SK-N-SH treated with all-trans-retinoic acid at 6 μM for 48 hours (cell line): ENCODE data around the gene PIK3AP1.

Experiments used
- ATAC-seq: fragments of 200-7000 bp; cut with Tn5 transposase; 3 replicates; pipeline ENCODE4 v1.9.1; 2020; ENCODE audit warnings: mild to moderate bottlenecking, moderate library complexity
- ARNTL ChIP-seq: fragments of 450-650 bp; formaldehyde crosslinking; IDR thresholded peaks from 2 replicates; pipeline ENCODE4 v1.5.0; 2020; ENCODE audit warnings: low read depth, mild to moderate bottlenecking, moderate library complexity, borderline replicate concordance
- BACH2 ChIP-seq: fragments of 250-450 bp; sonication (Bioruptor Pico); IDR thresholded peaks from 2 replicates; pipeline ENCODE4 v1.9.0; 2021; ENCODE audit warnings: mild to moderate bottlenecking, borderline replicate concordance
- CSDC2 ChIP-seq: fragments of 250-450 bp; sonication (Bioruptor Pico); IDR thresholded peaks from 2 replicates; pipeline ENCODE4 v1.5.0; 2020; ENCODE audit warnings: mild to moderate bottlenecking, moderate library complexity
- ESRRG ChIP-seq: fragments of 250-450 bp; sonication (Bioruptor Pico); IDR thresholded peaks from 2 replicates; pipeline ENCODE4 v1.6.1; 2021; ENCODE audit warnings: mild to moderate bottlenecking
- GLIS3 ChIP-seq: fragments of 250-450 bp; sonication (Bioruptor Pico); IDR thresholded peaks from 2 replicates; pipeline ENCODE4 v1.5.0; 2020; ENCODE audit warnings: mild to moderate bottlenecking, moderate library complexity
- ISL1 ChIP-seq: fragments of 250-450 bp; sonication (Bioruptor Pico); IDR thresholded peaks from 2 replicates; pipeline ENCODE4 v2.1.2; 2022; ENCODE audit warnings: mild to moderate bottlenecking, moderate library complexity
- OSR1 ChIP-seq: fragments of 250-450 bp; sonication (Bioruptor Pico); IDR thresholded peaks from 2 replicates; pipeline ENCODE4 v1.8.0; 2022; ENCODE audit warnings: moderate library complexity, mild to moderate bottlenecking, inconsistent platforms
- PPARA ChIP-seq: fragments of 250-450 bp; sonication (Bioruptor Pico); IDR thresholded peaks from 2 replicates; pipeline ENCODE4 v1.5.0; 2020; ENCODE audit warnings: mild to moderate bottlenecking, borderline replicate concordance
- SNAI2 ChIP-seq: fragments of 250-450 bp; sonication (Bioruptor Pico); IDR thresholded peaks from 2 replicates; pipeline ENCODE4 v1.5.0; 2020; ENCODE audit warnings: mild to moderate bottlenecking, moderate library complexity
- TCF4 ChIP-seq: fragments of 250-450 bp; sonication (Bioruptor Pico); IDR thresholded peaks from 2 replicates; pipeline ENCODE4 v1.8.0; 2021; ENCODE audit warnings: mild to moderate bottlenecking, moderate library complexity, borderline replicate concordance
- TOX ChIP-seq: fragments of 250-450 bp; sonication (Bioruptor Pico); IDR thresholded peaks from 2 replicates; pipeline ENCODE4 v1.8.0; 2021; ENCODE audit warnings: mild to moderate bottlenecking, moderate library complexity, borderline replicate concordance
- ZC3H10 ChIP-seq: fragments of 250-450 bp; sonication (Bioruptor Pico); IDR thresholded peaks from 2 replicates; pipeline ENCODE4 v1.5.1; 2021; ENCODE audit warnings: mild to moderate bottlenecking, moderate library complexity
- ZFP3 ChIP-seq: fragments of 250-450 bp; sonication (Bioruptor Pico); IDR thresholded peaks from 2 replicates; pipeline ENCODE4 v1.5.0; 2020; ENCODE audit warnings: mild to moderate bottlenecking, moderate library complexity
- ZFP30 ChIP-seq: fragments of 450-650 bp; formaldehyde crosslinking; IDR thresholded peaks from 2 replicates; pipeline ENCODE4 v1.5.0; 2022; ENCODE audit warnings: mild to moderate bottlenecking, moderate library complexity
- ZNF565 ChIP-seq: fragments of 450-650 bp; formaldehyde crosslinking; conservative IDR thresholded peaks from 2 replicates; pipeline ENCODE4 v1.5.0; 2020; ENCODE audit warnings: low read depth, mild to moderate bottlenecking, moderate library complexity
- ZNF70 ChIP-seq: fragments of 450-650 bp; formaldehyde crosslinking; IDR thresholded peaks from 2 replicates; pipeline ENCODE4 v1.5.0; 2020; ENCODE audit warnings: mild to moderate bottlenecking, moderate library complexity
- TF ChIP-seq, protein P1 (sequence below): fragments of 250-450 bp; sonication (Bioruptor Pico); IDR thresholded peaks from 2 replicates; pipeline ENCODE4 v1.8.0; 2020; ENCODE audit warnings: mild to moderate bottlenecking, moderate library complexity, borderline replicate concordance
- TF ChIP-seq, protein P2 (sequence below): fragments of 250-450 bp; sonication (Bioruptor Pico); IDR thresholded peaks from 2 replicates; pipeline ENCODE4 v1.5.0; 2020; ENCODE audit warnings: mild to moderate bottlenecking, moderate library complexity
- TF ChIP-seq, protein P3 (sequence below): fragments of 250-450 bp; sonication (Bioruptor Pico); IDR thresholded peaks from 2 replicates; pipeline ENCODE4 v1.5.1; 2020; ENCODE audit warnings: low read depth, mild to moderate bottlenecking, moderate library complexity
- TF ChIP-seq, protein P4 (sequence below): fragments of 250-450 bp; sonication (Bioruptor Pico); IDR thresholded peaks from 2 replicates; pipeline ENCODE4 v1.5.1; 2021; ENCODE audit warnings: mild to moderate bottlenecking, moderate library complexity

The PIK3AP1 gene

DNA sequence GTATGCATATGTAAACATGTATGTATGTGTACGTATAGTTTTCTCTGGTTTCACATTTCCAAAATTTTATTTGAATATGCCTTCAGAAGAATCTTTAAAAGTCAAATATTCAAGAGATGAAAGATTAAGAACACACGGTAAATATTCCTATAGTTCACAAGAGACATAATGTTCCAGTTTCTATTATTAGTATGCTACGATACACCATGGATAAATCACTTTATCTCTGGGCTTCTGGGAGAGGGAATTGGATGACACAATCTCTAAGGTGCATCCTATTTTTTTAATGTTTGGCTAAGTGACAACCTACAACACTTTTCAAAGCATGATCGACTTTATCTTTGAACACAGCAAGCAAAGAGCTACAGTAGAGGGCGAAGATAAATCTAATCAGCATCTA lies 147.3 kb downstream of the PIK3AP1 start (continued):
- no peak for TF ChIP-seq ZNF70 (CRISPR knock-in tag)

DNA sequence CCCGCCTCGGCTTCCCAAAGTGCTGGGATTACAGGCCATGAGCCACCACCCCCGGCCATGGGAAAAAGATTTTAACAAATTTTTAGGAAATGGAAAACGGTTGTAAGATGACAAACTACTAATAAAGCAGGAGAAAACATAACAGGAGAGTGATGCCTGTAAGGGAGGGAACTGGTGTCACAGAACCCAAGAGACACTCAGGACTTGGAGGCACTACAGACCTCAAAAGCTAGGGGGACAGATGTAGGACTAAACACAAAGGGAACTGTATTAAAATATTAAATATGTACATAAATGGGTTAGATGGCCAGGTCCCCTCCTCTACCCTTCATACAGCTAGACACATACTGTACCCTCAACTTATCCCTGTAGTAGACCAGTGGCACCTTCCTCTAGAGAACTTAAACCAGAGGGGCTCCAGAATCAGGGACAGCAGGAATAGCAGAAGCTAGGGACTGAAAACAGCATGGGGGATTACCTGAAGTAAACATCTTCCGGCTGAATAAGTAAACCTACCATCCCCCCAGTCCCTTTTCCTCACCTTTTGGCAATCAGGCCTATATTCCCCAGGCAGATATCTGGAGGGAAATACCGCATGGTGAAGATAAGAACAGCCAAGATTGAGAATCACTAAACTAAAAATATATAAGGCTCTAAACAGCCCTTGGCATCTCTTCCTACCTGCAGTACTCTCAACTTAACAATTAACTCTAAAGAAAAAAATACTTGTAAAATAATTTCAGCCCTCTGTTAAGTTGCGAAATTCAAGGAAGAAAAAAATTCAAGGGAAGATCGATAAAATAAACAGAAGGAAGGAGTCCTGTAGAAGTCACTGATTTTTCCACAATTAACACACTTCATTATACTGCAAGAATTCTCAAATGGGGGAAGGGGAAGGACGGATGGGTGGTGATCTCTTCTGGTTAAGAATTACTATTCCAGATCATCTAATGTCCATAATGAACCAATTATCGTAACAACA lies 149.0 kb downstream of the PIK3AP1 start:
- no peak for ATAC-seq
- TF ChIP-seq ZC3H10 = no peak
- no peak for TF ChIP-seq SNAI2 (CRISPR knock-in tag)
- TF ChIP-seq ZNF565 (CRISPR knock-in tag) = no peak
- no peak for TF ChIP-seq TOX (CRISPR knock-in tag)

DNA sequence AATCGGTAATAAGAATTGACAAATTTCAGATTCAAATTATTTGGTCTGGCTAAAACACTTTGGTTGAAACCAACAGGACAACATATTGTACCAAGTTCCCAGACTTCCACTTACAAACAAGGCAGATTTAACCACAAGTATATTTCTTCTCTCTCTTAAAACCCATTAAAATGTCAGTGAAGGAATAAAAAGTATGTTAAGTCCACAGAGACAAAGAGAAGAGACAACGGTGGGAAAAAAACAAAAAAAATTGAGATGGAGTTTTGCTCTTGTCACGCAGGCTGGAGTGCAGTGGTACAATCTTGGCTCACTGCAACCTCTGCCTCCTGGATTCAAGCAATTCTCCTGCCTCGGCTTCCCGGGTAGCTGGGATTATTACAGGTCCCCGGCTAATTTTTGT lies 149.8 kb downstream of the PIK3AP1 start:
- TF ChIP-seq ZC3H10 (no peak), BACH2 (CRISPR knock-in tag) (no peak), TOX (CRISPR knock-in tag) (no peak), PPARA (no peak), ZNF70 (CRISPR knock-in tag) (no peak), TCF4 (CRISPR knock-in tag) (no peak), CSDC2 (CRISPR knock-in tag) (no peak), GLIS3 (CRISPR knock-in tag) (no peak), ZFP30 (no peak), ARNTL (CRISPR knock-in tag) (no peak), ZNF565 (CRISPR knock-in tag) (no peak), ISL1 (CRISPR knock-in tag) (no peak), SNAI2 (CRISPR knock-in tag) (no peak), ESRRG (CRISPR knock-in tag) (no peak)
- TF ChIP-seq, protein P1, sequence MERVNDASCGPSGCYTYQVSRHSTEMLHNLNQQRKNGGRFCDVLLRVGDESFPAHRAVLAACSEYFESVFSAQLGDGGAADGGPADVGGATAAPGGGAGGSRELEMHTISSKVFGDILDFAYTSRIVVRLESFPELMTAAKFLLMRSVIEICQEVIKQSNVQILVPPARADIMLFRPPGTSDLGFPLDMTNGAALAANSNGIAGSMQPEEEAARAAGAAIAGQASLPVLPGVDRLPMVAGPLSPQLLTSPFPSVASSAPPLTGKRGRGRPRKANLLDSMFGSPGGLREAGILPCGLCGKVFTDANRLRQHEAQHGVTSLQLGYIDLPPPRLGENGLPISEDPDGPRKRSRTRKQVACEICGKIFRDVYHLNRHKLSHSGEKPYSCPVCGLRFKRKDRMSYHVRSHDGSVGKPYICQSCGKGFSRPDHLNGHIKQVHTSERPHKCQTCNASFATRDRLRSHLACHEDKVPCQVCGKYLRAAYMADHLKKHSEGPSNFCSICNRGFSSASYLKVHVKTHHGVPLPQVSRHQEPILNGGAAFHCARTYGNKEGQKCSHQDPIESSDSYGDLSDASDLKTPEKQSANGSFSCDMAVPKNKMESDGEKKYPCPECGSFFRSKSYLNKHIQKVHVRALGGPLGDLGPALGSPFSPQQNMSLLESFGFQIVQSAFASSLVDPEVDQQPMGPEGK (CRISPR knock-in tag) = no peak
- TF ChIP-seq, protein P2, sequence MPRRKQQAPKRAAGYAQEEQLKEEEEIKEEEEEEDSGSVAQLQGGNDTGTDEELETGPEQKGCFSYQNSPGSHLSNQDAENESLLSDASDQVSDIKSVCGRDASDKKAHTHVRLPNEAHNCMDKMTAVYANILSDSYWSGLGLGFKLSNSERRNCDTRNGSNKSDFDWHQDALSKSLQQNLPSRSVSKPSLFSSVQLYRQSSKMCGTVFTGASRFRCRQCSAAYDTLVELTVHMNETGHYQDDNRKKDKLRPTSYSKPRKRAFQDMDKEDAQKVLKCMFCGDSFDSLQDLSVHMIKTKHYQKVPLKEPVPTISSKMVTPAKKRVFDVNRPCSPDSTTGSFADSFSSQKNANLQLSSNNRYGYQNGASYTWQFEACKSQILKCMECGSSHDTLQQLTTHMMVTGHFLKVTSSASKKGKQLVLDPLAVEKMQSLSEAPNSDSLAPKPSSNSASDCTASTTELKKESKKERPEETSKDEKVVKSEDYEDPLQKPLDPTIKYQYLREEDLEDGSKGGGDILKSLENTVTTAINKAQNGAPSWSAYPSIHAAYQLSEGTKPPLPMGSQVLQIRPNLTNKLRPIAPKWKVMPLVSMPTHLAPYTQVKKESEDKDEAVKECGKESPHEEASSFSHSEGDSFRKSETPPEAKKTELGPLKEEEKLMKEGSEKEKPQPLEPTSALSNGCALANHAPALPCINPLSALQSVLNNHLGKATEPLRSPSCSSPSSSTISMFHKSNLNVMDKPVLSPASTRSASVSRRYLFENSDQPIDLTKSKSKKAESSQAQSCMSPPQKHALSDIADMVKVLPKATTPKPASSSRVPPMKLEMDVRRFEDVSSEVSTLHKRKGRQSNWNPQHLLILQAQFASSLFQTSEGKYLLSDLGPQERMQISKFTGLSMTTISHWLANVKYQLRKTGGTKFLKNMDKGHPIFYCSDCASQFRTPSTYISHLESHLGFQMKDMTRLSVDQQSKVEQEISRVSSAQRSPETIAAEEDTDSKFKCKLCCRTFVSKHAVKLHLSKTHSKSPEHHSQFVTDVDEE (CRISPR knock-in tag) = no peak
- TF ChIP-seq, protein P3, sequence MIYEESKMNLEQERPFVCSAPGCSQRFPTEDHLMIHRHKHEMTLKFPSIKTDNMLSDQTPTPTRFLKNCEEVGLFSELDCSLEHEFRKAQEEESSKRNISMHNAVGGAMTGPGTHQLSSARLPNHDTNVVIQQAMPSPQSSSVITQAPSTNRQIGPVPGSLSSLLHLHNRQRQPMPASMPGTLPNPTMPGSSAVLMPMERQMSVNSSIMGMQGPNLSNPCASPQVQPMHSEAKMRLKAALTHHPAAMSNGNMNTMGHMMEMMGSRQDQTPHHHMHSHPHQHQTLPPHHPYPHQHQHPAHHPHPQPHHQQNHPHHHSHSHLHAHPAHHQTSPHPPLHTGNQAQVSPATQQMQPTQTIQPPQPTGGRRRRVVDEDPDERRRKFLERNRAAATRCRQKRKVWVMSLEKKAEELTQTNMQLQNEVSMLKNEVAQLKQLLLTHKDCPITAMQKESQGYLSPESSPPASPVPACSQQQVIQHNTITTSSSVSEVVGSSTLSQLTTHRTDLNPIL (CRISPR knock-in tag) = no peak
- TF ChIP-seq, all 23 proteins: peak for 0
- no peak for ATAC-seq

DNA sequence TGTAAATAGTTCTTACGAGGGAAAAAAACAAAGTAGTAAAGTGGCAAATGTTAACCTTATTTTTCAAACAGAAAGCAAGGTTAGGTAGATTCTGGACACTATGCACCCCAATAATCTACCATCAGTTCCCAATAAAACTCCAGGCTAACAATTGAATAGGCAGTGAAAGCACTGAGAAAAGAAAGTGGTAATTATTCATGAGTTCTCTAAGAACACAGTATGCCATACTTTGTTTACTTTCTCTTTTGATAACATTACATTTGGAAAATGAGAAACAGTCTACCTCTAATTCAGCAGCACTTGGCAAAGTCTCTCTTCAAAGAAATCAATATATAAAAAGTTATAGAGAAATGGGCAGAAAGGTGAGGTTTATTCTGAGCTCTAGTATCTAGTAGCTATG lies 151.9 kb downstream of the PIK3AP1 start:
- ATAC-seq = no peak
- TF ChIP-seq SNAI2 (CRISPR knock-in tag) (no peak), ZFP3 (no peak), GLIS3 (CRISPR knock-in tag) (no peak), ISL1 (CRISPR knock-in tag) (no peak), ZNF70 (CRISPR knock-in tag) (no peak), CSDC2 (CRISPR knock-in tag) (no peak), BACH2 (CRISPR knock-in tag) (no peak), OSR1 (no peak), ARNTL (CRISPR knock-in tag) (no peak)
- TF ChIP-seq, protein P2 (CRISPR knock-in tag) = no peak
- TF ChIP-seq, protein P1 (CRISPR knock-in tag) = no peak
- TF ChIP-seq, protein P3 (CRISPR knock-in tag) = no peak
- TF ChIP-seq, protein P4, sequence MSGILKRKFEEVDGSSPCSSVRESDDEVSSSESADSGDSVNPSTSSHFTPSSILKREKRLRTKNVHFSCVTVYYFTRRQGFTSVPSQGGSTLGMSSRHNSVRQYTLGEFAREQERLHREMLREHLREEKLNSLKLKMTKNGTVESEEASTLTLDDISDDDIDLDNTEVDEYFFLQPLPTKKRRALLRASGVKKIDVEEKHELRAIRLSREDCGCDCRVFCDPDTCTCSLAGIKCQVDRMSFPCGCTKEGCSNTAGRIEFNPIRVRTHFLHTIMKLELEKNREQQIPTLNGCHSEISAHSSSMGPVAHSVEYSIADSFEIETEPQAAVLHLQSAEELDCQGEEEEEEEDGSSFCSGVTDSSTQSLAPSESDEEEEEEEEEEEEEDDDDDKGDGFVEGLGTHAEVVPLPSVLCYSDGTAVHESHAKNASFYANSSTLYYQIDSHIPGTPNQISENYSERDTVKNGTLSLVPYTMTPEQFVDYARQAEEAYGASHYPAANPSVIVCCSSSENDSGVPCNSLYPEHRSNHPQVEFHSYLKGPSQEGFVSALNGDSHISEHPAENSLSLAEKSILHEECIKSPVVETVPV (CRISPR knock-in tag) = no peak
